ENCODE measurements around the gene C1orf115. TPM values are rescaled to one million over a fixed set of nuclear protein-coding genes. Genes with fewer than 3 reads are reported as not detected.

Gene C1orf115
- total and polyA plus RNA-seq, 4 donors = 29.6 to 56.6 (median 40.5) TPM

GRCh38 chr1:220748089-220748934, 58.1 kb downstream of the C1orf115 start, which contains the start of gene MTARC2:
Gene MTARC2, plus strand, starts transcription at chr1:220748322. Its CDS starts 210 bp downstream, at chr1:220748532.
- 1% methylated on average over 77 of the region's 77 CpGs for WGBS
- H3K9ac ChIP-seq (ENCODE audit: low read depth in 1 of 2, low read length in 2 of 2) = peak within 1 kb of the TSS; percentile 76 to 89
- peak; percentile 61 for TF ChIP-seq FOXA1 (IDR thresholded peaks at IDR 0.05)
- peak; percentile 60 to 70 for TF ChIP-seq EGR1 (IDR thresholded peaks at IDR 0.05; ENCODE audit: low read depth in 2 of 2)
- peak in 1 of 2 donors; percentile 25 for TF ChIP-seq GABPA (IDR thresholded peaks at IDR 0.05 in 1 of 2, conservative IDR thresholded peaks at IDR 0.05 in 1 of 2)
- TF ChIP-seq FOXA2 (IDR thresholded peaks at IDR 0.05) = peak; percentile 67
- peak; percentile 40 to 70 for TF ChIP-seq RAD21 (IDR thresholded peaks at IDR 0.05)
- TF ChIP-seq CTCF (IDR thresholded peaks at IDR 0.05; ENCODE audit: low read depth, low read length, missing input control) = no peak
- TF ChIP-seq SP1 (IDR thresholded peaks at IDR 0.05) = peak; percentile 93
- TF ChIP-seq RXRA (IDR thresholded peaks at IDR 0.05) = peak; percentile 88 to 91
- peak; percentile 74 for TF ChIP-seq ZBTB33 (IDR thresholded peaks at IDR 0.05)
- peak; percentile 79 for TF ChIP-seq NR2F2 (IDR thresholded peaks at IDR 0.05)
- peak; percentile 43 for TF ChIP-seq HNF4G (IDR thresholded peaks at IDR 0.05)
- peak; percentile 95 for TF ChIP-seq YY1 (IDR thresholded peaks at IDR 0.05)
- TF ChIP-seq TAF1 (conservative IDR thresholded peaks at IDR 0.05) = peak; percentile 90
- TF ChIP-seq HNF4A (conservative IDR thresholded peaks at IDR 0.05) = peak; percentile 86 to 89
- peak; percentile 37 to 61 for TF ChIP-seq JUND (IDR thresholded peaks at IDR 0.05)
- peak; percentile 17 for TF ChIP-seq ATF3 (IDR thresholded peaks at IDR 0.05)
- peak; percentile 93 for TF ChIP-seq MAX (IDR thresholded peaks at IDR 0.05)
- TF ChIP-seq REST (IDR thresholded peaks at IDR 0.05) = peak; percentile 91

More at GRCh38 chr1:220748089-220748934, 58.1 kb downstream of the C1orf115 start, which contains the start of gene MTARC2:
- Histone ChIP-seq H3K27me3 (ENCODE audit: control insufficient read depth in 4 of 4, insufficient read depth in 4 of 4, low read length in 3 of 4) (no peaks in the 10 kb centered on the region), H3K27ac (ENCODE audit: low read depth in 1 of 2, low read length in 2 of 2) (peak within 1 kb of the TSS; percentile 90 to 91), H3K4me1 (ENCODE audit: control insufficient read depth in 4 of 4, insufficient read depth in 4 of 4, low read length in 3 of 4) (peaks cover 6 to 46% (median 35%) of the 10 kb centered on the region in 4 donors), H3K4me3 (ENCODE audit: low read depth in 1 of 3, low read length in 3 of 3) (peak within 1 kb of the TSS; percentile 63 to 85 (median 82)), H3K36me3 (ENCODE audit: control insufficient read depth in 4 of 4, insufficient read depth in 3 of 4, low read depth in 1 of 4, low read length in 3 of 4) (no peaks in the 10 kb centered on the region), H3K9me3 (ENCODE audit: control insufficient read depth in 4 of 4, low read length in 3 of 4) (no peaks in the 10 kb centered on the region)
- DNase-seq (ENCODE audit: low spot score) = peak; percentile 77

Other genes starting within 250 kb of the C1orf115 start
- under 1 TPM; 0.37 to 0.59 TPM for gene MARK1, start 162.2 kb upstream of the C1orf115 start, total RNA-seq
- under 1 TPM; 0.10 to 0.13 TPM for gene MARK1, start 162.2 kb upstream of the C1orf115 start, polyA plus RNA-seq
- 10 to 100 TPM; 24.9 to 96.1 TPM for gene MTARC2, start 58.0 kb downstream of the C1orf115 start, total RNA-seq
- gene MTARC2, start 58.0 kb downstream of the C1orf115 start, polyA plus RNA-seq = 10 to 100 TPM; 65.4 to 77.5 TPM
- 10 to 100 TPM; 14.9 to 28.2 TPM for gene MTARC1, start 96.5 kb downstream of the C1orf115 start, total RNA-seq
- gene MTARC1, start 96.5 kb downstream of the C1orf115 start, polyA plus RNA-seq = 10 to 100 TPM in 1 of 2 donors, 1 to 10 TPM in 1; 9.8 to 71.3 TPM
- gene HLX, start 189.1 kb downstream of the C1orf115 start, total RNA-seq = 1 to 10 TPM; 3.0 to 6.6 TPM
- 1 to 10 TPM; 5.6 to 8.3 TPM for gene HLX, start 189.1 kb downstream of the C1orf115 start, polyA plus RNA-seq